ENCODE data around the gene CKAP4.

GRCh38 chr12:106194351-106194750, 53.5 kb downstream of the CKAP4 start:
- TF ChIP-seq POLR2A (IDR thresholded peaks at IDR 0.05) = no peak
- no peak for TF ChIP-seq CTCF (IDR thresholded peaks at IDR 0.05 in 8 of 11, conservative IDR thresholded peaks at IDR 0.05 in 3 of 11)

Measured in spleen (tissue), 7 donors.